H9 (cell line): ENCODE data around the gene AASS. TPM values are rescaled to one million over a fixed set of nuclear protein-coding genes. Genes with fewer than 3 reads are reported as not detected.

Experiments
- DNase-seq: peaks from one replicate; pipeline ENCODE4 v3.0.0-alpha.2; 2017
- H2AFZ ChIP-seq: one replicate; pipeline ENCODE4 v1.6.1; 2013; ENCODE audit warnings: mild to moderate bottlenecking, low read length, control low read depth, moderate library complexity
- H2AK5ac ChIP-seq: 2 replicates; pipeline ENCODE4 v1.6.1; 2013; ENCODE audit warnings: low read length, control low read depth, mixed read lengths; ENCODE audit not compliant: insufficient read length
- H2BK120ac ChIP-seq: one replicate; pipeline ENCODE4 v1.6.1; 2013; ENCODE audit warnings: low read depth, mild to moderate bottlenecking, low read length, control low read depth, inconsistent platforms; ENCODE audit not compliant: poor library complexity, severe bottlenecking
- H2BK12ac ChIP-seq: 2 replicates; pipeline ENCODE4 v1.6.1; 2013; ENCODE audit warnings: low read length, control low read depth, mixed read lengths, low read depth; ENCODE audit not compliant: insufficient read length
- H2BK15ac ChIP-seq: 2 replicates; pipeline ENCODE4 v1.6.1; 2013; ENCODE audit warnings: low read depth, low read length, control low read depth
- H2BK20ac ChIP-seq: one replicate; pipeline ENCODE4 v1.6.1; 2013; ENCODE audit warnings: low read depth, mild to moderate bottlenecking, low read length, control low read depth, inconsistent platforms; ENCODE audit not compliant: poor library complexity, severe bottlenecking
- H2BK5ac ChIP-seq: 2 replicates; pipeline ENCODE4 v1.6.1; 2013; ENCODE audit warnings: low read length, control low read depth, mixed read lengths; ENCODE audit not compliant: insufficient read length
- H3K14ac ChIP-seq: 2 replicates; pipeline ENCODE4 v1.6.1; 2013; ENCODE audit warnings: low read length, control low read depth; ENCODE audit not compliant: insufficient read depth
- H3K18ac ChIP-seq: 2 replicates; pipeline ENCODE4 v1.6.1; 2013; ENCODE audit warnings: low read depth, mild to moderate bottlenecking, mixed read lengths, low read length, control low read depth; ENCODE audit not compliant: insufficient read length
- H3K23ac ChIP-seq: 2 replicates; pipeline ENCODE4 v1.6.1; 2013; ENCODE audit warnings: low read length, control low read depth, mixed read lengths, low read depth; ENCODE audit not compliant: insufficient read length
- H3K23me2 ChIP-seq: 2 replicates; pipeline ENCODE4 v1.6.1; 2013; ENCODE audit warnings: low read depth, mild to moderate bottlenecking, mixed read lengths, low read length, control low read depth; ENCODE audit not compliant: insufficient read length, poor library complexity, severe bottlenecking
- H3K27ac ChIP-seq: 2 replicates; pipeline ENCODE4 v1.5.1; 2013; ENCODE audit warnings: low read length, control low read depth, mixed read lengths, low read depth; ENCODE audit not compliant: insufficient read length
- H3K27me3 ChIP-seq: 2 replicates; pipeline ENCODE4 v1.6.1; 2013; ENCODE audit warnings: low read length, control low read depth, inconsistent platforms; ENCODE audit not compliant: insufficient read depth
- H3K4ac ChIP-seq: 2 replicates; pipeline ENCODE4 v1.6.1; 2013; ENCODE audit warnings: low read depth, mild to moderate bottlenecking, control low read depth, inconsistent platforms, low read length, moderate library complexity
- H3K4me1 ChIP-seq: 2 replicates; pipeline ENCODE4 v1.6.1; 2013; ENCODE audit warnings: low read length, control low read depth, inconsistent platforms; ENCODE audit not compliant: insufficient read depth
- H3K4me2 ChIP-seq: 2 replicates; pipeline ENCODE4 v1.6.1; 2013; ENCODE audit warnings: low read length, control low read depth, mixed read lengths; ENCODE audit not compliant: insufficient read length, insufficient read depth
- H3K56ac ChIP-seq: 2 replicates; pipeline ENCODE4 v1.6.1; 2013; ENCODE audit warnings: low read depth, mild to moderate bottlenecking, mixed read lengths, low read length, control low read depth; ENCODE audit not compliant: insufficient read length
- H3K79me1 ChIP-seq: 2 replicates; pipeline ENCODE4 v1.6.1; 2013; ENCODE audit warnings: low read depth, mild to moderate bottlenecking, moderate library complexity, low read length, control low read depth, inconsistent platforms; ENCODE audit not compliant: insufficient read depth, poor library complexity, severe bottlenecking
- H3K79me2 ChIP-seq: 2 replicates; pipeline ENCODE4 v1.6.1; 2013; ENCODE audit warnings: low read length, control low read depth, inconsistent platforms; ENCODE audit not compliant: insufficient read depth
- H3K9ac ChIP-seq: 2 replicates; pipeline ENCODE4 v1.6.1; 2013; ENCODE audit warnings: low read length, control low read depth, mixed read lengths; ENCODE audit not compliant: insufficient read length; ENCODE audit errors: extremely low read depth
- H3K9me3 ChIP-seq: one replicate; pipeline ENCODE4 v1.6.1; 2013; ENCODE audit warnings: low read depth, low read length, inconsistent platforms; ENCODE audit not compliant: control insufficient read depth
- H3T11ph ChIP-seq: one replicate; pipeline ENCODE4 v1.6.1; 2013; ENCODE audit warnings: mild to moderate bottlenecking, low read length, control low read depth, inconsistent platforms
- H4K20me1 ChIP-seq: one replicate; pipeline ENCODE4 v1.6.1; 2013; ENCODE audit not compliant: control insufficient read depth, insufficient read length, insufficient read depth
- H4K5ac ChIP-seq: 2 replicates; pipeline ENCODE4 v1.6.1; 2013; ENCODE audit warnings: low read depth, mild to moderate bottlenecking, mixed read lengths, low read length, control low read depth; ENCODE audit not compliant: insufficient read length
- H4K8ac ChIP-seq: replicated peaks from 2 replicates; pipeline ENCODE4 v1.6.1; 2013; ENCODE audit warnings: low read length, control low read depth, mixed read lengths, low read depth; ENCODE audit not compliant: insufficient read length
- H4K91ac ChIP-seq: 2 replicates; pipeline ENCODE4 v1.6.1; 2013; ENCODE audit warnings: low read depth, mild to moderate bottlenecking, moderate library complexity, mixed read lengths, low read length, control low read depth; ENCODE audit not compliant: insufficient read length
- H3K27ac Mint-ChIP-seq, 3 experiments: 2 replicates in 2 of 3; 3 replicates in 1 of 3; pipeline ENCODE4 v1.8.0; 2020 to 2021; ENCODE audit warnings: mixed read lengths in 3 of 3, mild to moderate bottlenecking in 1 of 3, moderate library complexity in 1 of 3
- H3K27me3 Mint-ChIP-seq: 2 replicates; pipeline ENCODE4 v1.8.0; 2021; ENCODE audit warnings: low read depth, mild to moderate bottlenecking, moderate library complexity, mixed read lengths
- H3K36me3 Mint-ChIP-seq, 3 experiments: 2 replicates in 2 of 3; 3 replicates in 1 of 3; pipeline ENCODE4 v1.8.0; 2020 to 2021; ENCODE audit warnings: low read depth in 3 of 3, mixed read lengths in 3 of 3; ENCODE audit not compliant: insufficient read depth in 1 of 3
- H3K4me1 Mint-ChIP-seq, 2 experiments: 2 replicates each; pipeline ENCODE4 v1.8.0; 2020; ENCODE audit warnings: mixed read lengths in 2 of 2
- H3K4me3 Mint-ChIP-seq, 2 experiments: 2 replicates in 1 of 2; 3 replicates in 1 of 2; pipeline ENCODE4 v1.8.0; 2020 to 2021; ENCODE audit warnings: mild to moderate bottlenecking in 2 of 2, mixed read lengths in 2 of 2, moderate library complexity in 1 of 2
- H3K9me3 Mint-ChIP-seq, 2 experiments: 2 replicates in 1 of 2; 3 replicates in 1 of 2; pipeline ENCODE4 v1.8.0; 2020; ENCODE audit warnings: mild to moderate bottlenecking in 2 of 2, mixed read lengths in 2 of 2, moderate library complexity in 1 of 2
- WGBS: extraction: QIAGEN DNeasy Blood & Tissue Kit; methylation state at CpG from one replicate; pipeline ENCODE4 v1.1.7; 2013; ENCODE audit warnings: missing lambda C conversion rate, low lambda C conversion rate, mixed read lengths; ENCODE audit not compliant: insufficient read length; ENCODE audit errors: extremely low coverage; 5-methylcytosine and 5-hydroxymethylcytosine counted together
- total RNA-seq: library from RNA; stranded (reverse); gene quantifications from 2 replicates; pipeline ENCODE4 v1.2.1, GENCODE V29; 2021
- TF ChIP-seq, protein P1 (sequence below): fragments of 200-600 bp; sonication (generic); conservative IDR thresholded peaks from 3 replicates; pipeline ENCODE4 v1.8.0; 2021; ENCODE audit warnings: antibody characterized with exemption, mild to moderate bottlenecking

Gene AASS
- total RNA-seq, 1 experiment from 2014 or later: 398 TPM

DNA sequence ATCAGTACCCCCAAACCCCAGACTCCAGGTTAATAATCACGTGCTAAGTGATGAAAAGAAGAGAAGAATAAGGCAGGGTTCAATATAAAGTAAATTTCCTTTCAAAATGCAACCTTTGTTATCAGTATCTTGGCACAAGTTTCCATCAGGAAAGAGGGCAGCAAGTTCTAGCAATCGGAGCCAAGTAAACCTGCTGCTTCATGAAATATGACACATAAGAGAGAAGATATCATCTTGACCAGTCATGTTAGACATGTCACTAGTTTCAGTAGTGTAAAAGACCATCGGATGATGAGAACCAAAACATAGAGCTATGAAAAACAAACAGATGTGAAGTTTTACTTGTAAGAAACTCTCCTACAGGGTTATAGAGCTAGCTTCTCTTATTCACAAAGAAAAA, 44.0 kb downstream of the AASS start:
- Mint-ChIP-seq H3K4me3 (no peak overlapping the region), H3K4me1 (peaks cover 11 to 12% of the 10 kb centered on the region in 2 experiments), H3K9me3 (peaks cover 10 to 15% of the 10 kb centered on the region in 2 experiments), H3K27me3 (no peaks in the 10 kb centered on the region), H3K36me3 (peaks cover 41 to 82% (median 80%) of the 10 kb centered on the region in 3 experiments), H3K27ac (peak overlapping the region in 1 of 3 experiments; percentile 55; a peak in 1 of 7 replicates)
- no CpG with 5 or more reads among the region's 3 CpGs for WGBS
- Histone ChIP-seq H3T11ph (no peak overlapping the region), H3K23me2 (no peaks in the 10 kb centered on the region), H2BK20ac (no peak overlapping the region), H2BK15ac (no peak overlapping the region), H3K27ac (no peak overlapping the region), H2AK5ac (no peak overlapping the region), H2BK120ac (no peak overlapping the region), H3K4ac (no peak overlapping the region), H2BK12ac (no peak overlapping the region), H3K27me3 (no peaks in the 10 kb centered on the region), H2BK5ac (no peak overlapping the region), H4K91ac (no peak overlapping the region), H3K56ac (no peak overlapping the region), H3K18ac (no peak overlapping the region), H3K4me1 (no peaks in the 10 kb centered on the region), H4K20me1 (no peaks in the 10 kb centered on the region), H3K9me3 (no peaks in the 10 kb centered on the region), H4K5ac (no peak overlapping the region), H3K79me1 (no peaks in the 10 kb centered on the region), H2AFZ (no peak overlapping the region), H3K14ac (no peak overlapping the region), H3K9ac (no peak overlapping the region), H3K79me2 (no peaks in the 10 kb centered on the region; the same call in 1 of the 2 replicates), H4K8ac (no peak overlapping the region), H3K4me2 (no peak overlapping the region), H3K23ac (no peak overlapping the region)
- TF ChIP-seq, protein P1, sequence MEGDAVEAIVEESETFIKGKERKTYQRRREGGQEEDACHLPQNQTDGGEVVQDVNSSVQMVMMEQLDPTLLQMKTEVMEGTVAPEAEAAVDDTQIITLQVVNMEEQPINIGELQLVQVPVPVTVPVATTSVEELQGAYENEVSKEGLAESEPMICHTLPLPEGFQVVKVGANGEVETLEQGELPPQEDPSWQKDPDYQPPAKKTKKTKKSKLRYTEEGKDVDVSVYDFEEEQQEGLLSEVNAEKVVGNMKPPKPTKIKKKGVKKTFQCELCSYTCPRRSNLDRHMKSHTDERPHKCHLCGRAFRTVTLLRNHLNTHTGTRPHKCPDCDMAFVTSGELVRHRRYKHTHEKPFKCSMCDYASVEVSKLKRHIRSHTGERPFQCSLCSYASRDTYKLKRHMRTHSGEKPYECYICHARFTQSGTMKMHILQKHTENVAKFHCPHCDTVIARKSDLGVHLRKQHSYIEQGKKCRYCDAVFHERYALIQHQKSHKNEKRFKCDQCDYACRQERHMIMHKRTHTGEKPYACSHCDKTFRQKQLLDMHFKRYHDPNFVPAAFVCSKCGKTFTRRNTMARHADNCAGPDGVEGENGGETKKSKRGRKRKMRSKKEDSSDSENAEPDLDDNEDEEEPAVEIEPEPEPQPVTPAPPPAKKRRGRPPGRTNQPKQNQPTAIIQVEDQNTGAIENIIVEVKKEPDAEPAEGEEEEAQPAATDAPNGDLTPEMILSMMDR: no peak
- DNase-seq: no peak
